Activated CD4-positive, alpha-beta T cell treated with anti-CD3 and anti-CD28 coated beads, Interleukin-10, Interleukin-2, amounts not matched to agents 100 ng/mL and 50 ng/mL, durations not matched to agents 16 hours and 8 hours (primary cell): ENCODE data around the gene TARBP1.
A peak's percentile ranks its signal among the peaks of the same experiment; 100 is the strongest.
"Not testable (repeated sequence)": the region's sequence is repeated elsewhere in the genome, so short reads cannot be mapped to it uniquely, and the experiment has no call there.

Experiments
- DNase-seq: peaks from one replicate; pipeline ENCODE4 v3.0.0-alpha.2; 2020

TARBP1 gene

GRCh38 chr1:234505769-234506102, 26.8 kb upstream of the TARBP1 start:
- no peak for DNase-seq

- no peak for DNase-seq
Observed at GRCh38 chr1:234504969-234505768, 26.2 kb upstream of the TARBP1 start.

- not testable (repeated sequence) for DNase-seq
Observed at GRCh38 chr1:234504251-234504650, 25.3 kb upstream of the TARBP1 start.

GRCh38 chr1:234503193-234504050, 24.4 kb upstream of the TARBP1 start:
- DNase-seq, result no peak

- no peak for DNase-seq
Observed at GRCh38 chr1:234502785-234503184, 23.8 kb upstream of the TARBP1 start.

GRCh38 chr1:234500269-234500668, 21.3 kb upstream of the TARBP1 start:
- DNase-seq, result peak; percentile 60

GRCh38 chr1:234499943-234500245, 20.9 kb upstream of the TARBP1 start:
- DNase-seq, result no peak

GRCh38 chr1:234499119-234499942, 20.4 kb upstream of the TARBP1 start:
- DNase-seq, result peak; percentile 90

GRCh38 chr1:234498448-234499118, 19.6 kb upstream of the TARBP1 start:
- peak; percentile 41 for DNase-seq

- no peak for DNase-seq
Observed at GRCh38 chr1:234497589-234497988, 18.6 kb upstream of the TARBP1 start.

GRCh38 chr1:234495231-234495990, 16.4 kb upstream of the TARBP1 start:
- DNase-seq, result peak; percentile 81

GRCh38 chr1:234494049-234494448, 15.1 kb upstream of the TARBP1 start:
- DNase-seq, result no peak

- DNase-seq, result no peak
Observed at GRCh38 chr1:234490793-234491479, 12.0 kb upstream of the TARBP1 start.

- no peak for DNase-seq
Observed at GRCh38 chr1:234489698-234490077, 10.7 kb upstream of the TARBP1 start.

- no peak for DNase-seq
Observed at GRCh38 chr1:234489007-234489697, 10.2 kb upstream of the TARBP1 start.

GRCh38 chr1:234488054-234489006, 9.4 kb upstream of the TARBP1 start:
- peak; percentile 91 for DNase-seq

GRCh38 chr1:234486858-234487840, 8.2 kb upstream of the TARBP1 start:
- DNase-seq, result peak; percentile 66

- no peak for DNase-seq
Observed at GRCh38 chr1:234484991-234485739, 6.2 kb upstream of the TARBP1 start.
